Measurements from ENCODE around the gene ZNF563.
A peak's percentile ranks its signal among the peaks of the same experiment; 100 is the strongest.

The ZNF563 gene

DNA sequence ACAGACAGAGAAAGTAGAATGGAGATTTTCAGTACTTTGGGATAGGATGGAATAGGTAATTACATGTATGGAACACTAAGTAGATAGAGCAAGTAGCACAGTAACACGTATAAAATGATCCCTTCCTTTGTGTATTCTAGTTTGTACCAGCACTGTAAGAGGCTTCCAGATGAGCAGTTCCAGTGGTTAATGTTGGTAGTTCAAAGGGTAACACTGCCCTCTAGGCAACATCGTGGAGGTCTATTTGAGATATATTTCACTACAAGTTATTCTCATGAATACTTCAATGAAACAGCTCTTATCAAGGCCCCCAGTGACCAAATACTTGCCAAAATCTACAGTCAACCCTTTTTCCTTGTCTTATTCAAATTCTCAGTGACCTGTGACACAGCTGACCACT lies 13.5 kb upstream of the ZNF563 start:
- TF ChIP-seq CTCF (IDR thresholded peaks at IDR 0.05; ENCODE audit: low read length) = peak; percentile 22; the same call in 1 of the 2 replicates
- TF ChIP-seq EZH2 (optimal IDR thresholded peaks at IDR 0.05; ENCODE audit: low read depth, low read length) = no peak
- TF ChIP-seq EZH2phosphoT487 (IDR thresholded peaks at IDR 0.05; ENCODE audit: low read length) = no peak
- peak; percentile 27 for DNase-seq
- Histone ChIP-seq H3K4me2 (ENCODE audit: low read depth, low read length) (no peak overlapping the region), H3K36me3 (replicated peaks; ENCODE audit: insufficient read depth, low read length) (no peaks in the 10 kb centered on the region), H3K9me3 (replicated peaks; ENCODE audit: insufficient read depth, low read length) (no peaks in the 10 kb centered on the region), H3K9ac (ENCODE audit: low read length) (no peak overlapping the region), H3K9me2 (replicated peaks; ENCODE audit: insufficient read depth, low read length) (no peaks in the 10 kb centered on the region), H2AFZ (ENCODE audit: low read length) (no peak overlapping the region), H3K27ac (ENCODE audit: low read length) (no peak overlapping the region), H3K4me1 (ENCODE audit: low read length) (peaks cover 9% of the 10 kb centered on the region), H3F3A (ENCODE audit: insufficient read depth, low read length) (no peaks in the 10 kb centered on the region), H3K4me3 (ENCODE audit: low read length) (no peak overlapping the region), H3K79me2 (ENCODE audit: low read length) (no peaks in the 10 kb centered on the region), H3K27me3 (replicated peaks; ENCODE audit: insufficient read depth, low read length) (no peaks in the 10 kb centered on the region), H4K20me1 (ENCODE audit: insufficient read depth, low read length) (no peaks in the 10 kb centered on the region)

- H3K9me3 ChIP-seq (replicated peaks; ENCODE audit: insufficient read depth, low read length) = no peaks in the 10 kb centered on the region
- no peaks in the 10 kb centered on the region for H4K20me1 ChIP-seq (ENCODE audit: insufficient read depth, low read length)
- no peaks in the 10 kb centered on the region for H3K79me2 ChIP-seq (ENCODE audit: low read length)
- H3K9me2 ChIP-seq (replicated peaks; ENCODE audit: insufficient read depth, low read length) = no peaks in the 10 kb centered on the region
- H3K27ac ChIP-seq (ENCODE audit: low read length) = no peak overlapping the region
- no peak overlapping the region for H3K9ac ChIP-seq (ENCODE audit: low read length)
- no peak for DNase-seq
- no peaks in the 10 kb centered on the region for H3K36me3 ChIP-seq (replicated peaks; ENCODE audit: insufficient read depth, low read length)
- H3F3A ChIP-seq (ENCODE audit: insufficient read depth, low read length) = no peaks in the 10 kb centered on the region
- no peak overlapping the region for H3K4me3 ChIP-seq (ENCODE audit: low read length)
- no peak for TF ChIP-seq EZH2 (optimal IDR thresholded peaks at IDR 0.05; ENCODE audit: low read depth, low read length)
- no peak for TF ChIP-seq CTCF (IDR thresholded peaks at IDR 0.05; ENCODE audit: low read length)
- no peak for TF ChIP-seq EZH2phosphoT487 (IDR thresholded peaks at IDR 0.05; ENCODE audit: low read length)
- peaks cover 9% of the 10 kb centered on the region for H3K4me1 ChIP-seq (ENCODE audit: low read length)
- no peaks in the 10 kb centered on the region for H3K27me3 ChIP-seq (replicated peaks; ENCODE audit: insufficient read depth, low read length)
- H3K4me2 ChIP-seq (ENCODE audit: low read depth, low read length) = no peak overlapping the region
- no peak overlapping the region for H2AFZ ChIP-seq (ENCODE audit: low read length)
These were observed 11.8 kb upstream of the ZNF563 start for GRCh38 chr19:12345197-12345596.

- H3K9ac ChIP-seq (ENCODE audit: low read length) = no peak overlapping the region
- H3K9me3 ChIP-seq (replicated peaks; ENCODE audit: insufficient read depth, low read length) = no peaks in the 10 kb centered on the region
- no peaks in the 10 kb centered on the region for H3K36me3 ChIP-seq (replicated peaks; ENCODE audit: insufficient read depth, low read length)
- no peak overlapping the region for H3K4me3 ChIP-seq (ENCODE audit: low read length)
- no peaks in the 10 kb centered on the region for H3K27me3 ChIP-seq (replicated peaks; ENCODE audit: insufficient read depth, low read length)
- no peak for DNase-seq
- H3K27ac ChIP-seq (ENCODE audit: low read length) = no peak overlapping the region
- no peaks in the 10 kb centered on the region for H3F3A ChIP-seq (ENCODE audit: insufficient read depth, low read length)
- no peak overlapping the region for H2AFZ ChIP-seq (ENCODE audit: low read length)
- no peaks in the 10 kb centered on the region for H3K9me2 ChIP-seq (replicated peaks; ENCODE audit: insufficient read depth, low read length)
- TF ChIP-seq CTCF (IDR thresholded peaks at IDR 0.05; ENCODE audit: low read length) (no peak), EZH2phosphoT487 (IDR thresholded peaks at IDR 0.05; ENCODE audit: low read length) (no peak), EZH2 (optimal IDR thresholded peaks at IDR 0.05; ENCODE audit: low read depth, low read length) (no peak)
- no peaks in the 10 kb centered on the region for H3K4me1 ChIP-seq (ENCODE audit: low read length)
- H3K79me2 ChIP-seq (ENCODE audit: low read length) = no peaks in the 10 kb centered on the region
- no peaks in the 10 kb centered on the region for H4K20me1 ChIP-seq (ENCODE audit: insufficient read depth, low read length)
- H3K4me2 ChIP-seq (ENCODE audit: low read depth, low read length) = no peak overlapping the region
These were observed 2.1 kb downstream of the ZNF563 start for GRCh38 chr19:12331211-12331941.
